Stimulated activated CD4-positive, alpha-beta T cell treated with anti-CD3 and anti-CD28 coated beads, Interleukin-2, amount 100 ng/mL, for 48 hours (primary cell): ENCODE data around the gene ZNHIT2.

Source experiments
- DNase-seq, 2 donors: peaks; one replicate each; pipeline ENCODE4 v3.0.0-alpha.2; 2020

The ZNHIT2 gene

DNA sequence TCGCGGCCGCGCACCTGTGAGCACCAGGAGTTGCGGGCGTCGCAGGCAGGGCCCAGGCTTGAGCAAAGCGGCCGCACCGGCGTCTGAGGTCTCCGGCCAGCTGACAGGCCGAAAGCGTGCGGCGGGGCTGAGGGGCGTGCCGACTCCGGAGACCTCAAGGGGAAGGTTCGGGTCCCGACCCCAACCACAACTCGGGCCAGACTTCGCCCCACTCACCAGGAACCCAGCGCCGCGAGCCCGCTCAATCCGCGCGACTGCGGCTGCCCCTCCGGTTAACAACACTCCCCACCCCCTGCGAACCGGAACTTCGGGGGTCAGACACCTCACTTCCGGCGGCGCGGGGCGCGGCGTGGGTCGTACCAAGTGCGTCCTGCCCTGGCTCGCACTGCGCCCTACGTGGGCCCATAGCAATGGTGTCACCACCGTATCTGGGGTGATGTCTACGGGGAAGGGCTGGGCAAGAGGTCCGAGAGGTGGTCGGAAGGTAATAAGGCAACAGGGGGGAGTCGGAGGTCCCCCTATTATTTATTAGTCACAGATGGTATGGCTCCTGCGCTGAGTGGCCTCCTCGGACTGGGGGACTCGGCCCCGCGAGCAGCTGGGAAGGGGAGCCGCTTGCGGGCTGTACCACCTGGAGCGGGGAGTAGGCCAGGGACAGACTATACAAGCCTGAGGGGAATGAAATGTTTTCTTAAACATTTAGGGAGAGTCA is 16.9 kb upstream of the ZNHIT2 start, which contains the start of gene SYVN1:
SYVN1 (minus strand) TSS at position 280 of the 712 bp plus-strand sequence. CDS start 918 bp downstream, outside the sequence.
- DNase-seq, result peak; percentile 86 to 89

GRCh38 chr11:65133724-65134123 is 16.2 kb upstream of the ZNHIT2 start:
- no peak for DNase-seq

GRCh38 chr11:65132988-65133700 is 15.6 kb upstream of the ZNHIT2 start:
- no peak for DNase-seq

DNA sequence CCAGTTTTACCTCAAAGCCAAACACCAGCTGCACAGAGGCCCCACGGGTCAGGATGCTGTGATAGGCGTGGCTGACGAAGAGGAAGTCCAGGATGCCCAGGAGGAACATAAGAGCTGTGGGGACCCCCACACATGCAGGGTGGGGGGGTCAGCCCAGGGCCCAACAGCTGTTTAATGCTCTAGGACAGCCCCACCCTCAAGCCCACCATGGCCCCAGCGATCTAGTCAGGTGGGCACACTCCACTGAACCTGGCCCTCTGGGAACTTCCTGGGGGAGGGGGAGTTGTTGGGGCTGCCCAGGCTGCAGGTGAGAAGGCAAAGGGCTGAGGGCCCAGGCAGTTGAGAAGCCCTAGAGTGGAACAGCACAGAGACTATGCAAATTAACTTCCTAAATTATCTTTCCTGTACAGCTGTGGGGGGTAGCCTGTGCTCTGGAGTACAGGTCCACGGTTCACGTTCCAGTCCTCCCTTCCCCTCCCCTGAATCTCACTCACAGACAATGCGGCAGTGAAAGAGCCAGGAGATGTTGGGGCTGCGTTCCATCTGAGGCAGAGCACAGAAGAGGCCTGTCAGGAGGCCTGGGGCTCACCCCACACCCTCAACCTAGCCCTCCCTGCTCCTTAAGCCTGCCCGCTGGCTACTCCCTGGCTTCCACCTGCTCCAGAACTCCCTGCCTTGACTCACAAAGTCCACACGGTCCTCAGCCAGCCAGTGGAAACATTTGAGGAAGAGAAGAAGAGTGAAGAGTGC is 14.9 kb upstream of the ZNHIT2 start:
- no peak for DNase-seq

DNA sequence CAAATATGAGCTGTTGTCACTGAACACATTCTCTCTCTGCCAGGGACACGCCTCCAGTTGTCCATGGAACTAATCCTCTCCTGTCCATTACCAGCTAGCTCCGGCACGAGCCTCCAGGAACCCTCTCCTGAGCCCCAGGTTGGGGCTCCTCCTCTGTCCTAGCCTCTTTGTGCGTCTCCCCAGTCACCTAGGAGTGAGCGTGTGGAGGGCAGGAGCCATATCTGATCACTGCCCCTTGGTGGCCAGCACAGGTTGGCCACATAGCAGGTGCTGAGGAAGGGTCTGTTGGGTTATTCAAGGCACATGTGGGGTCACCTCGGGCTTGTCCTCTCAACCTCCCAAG is 14.4 kb upstream of the ZNHIT2 start:
- no peak for DNase-seq

DNA sequence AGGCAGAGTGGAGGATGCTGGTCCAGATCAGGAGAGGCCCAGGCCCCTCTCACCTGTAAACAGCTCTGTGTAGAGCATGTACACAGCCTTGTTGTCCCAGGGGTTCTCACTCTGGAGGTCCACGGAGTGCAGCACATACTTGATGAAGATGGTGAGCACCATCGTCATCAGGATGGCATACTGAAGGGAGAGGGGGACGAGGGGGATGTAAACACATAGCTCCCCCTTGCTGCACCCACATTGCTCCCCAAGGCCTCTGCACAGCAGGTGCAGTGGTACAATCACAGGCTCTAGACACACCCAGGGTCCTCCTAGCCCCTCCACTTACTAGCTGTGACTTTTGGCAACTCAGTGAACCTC is 13.9 kb upstream of the ZNHIT2 start:
- DNase-seq, result no peak

DNA sequence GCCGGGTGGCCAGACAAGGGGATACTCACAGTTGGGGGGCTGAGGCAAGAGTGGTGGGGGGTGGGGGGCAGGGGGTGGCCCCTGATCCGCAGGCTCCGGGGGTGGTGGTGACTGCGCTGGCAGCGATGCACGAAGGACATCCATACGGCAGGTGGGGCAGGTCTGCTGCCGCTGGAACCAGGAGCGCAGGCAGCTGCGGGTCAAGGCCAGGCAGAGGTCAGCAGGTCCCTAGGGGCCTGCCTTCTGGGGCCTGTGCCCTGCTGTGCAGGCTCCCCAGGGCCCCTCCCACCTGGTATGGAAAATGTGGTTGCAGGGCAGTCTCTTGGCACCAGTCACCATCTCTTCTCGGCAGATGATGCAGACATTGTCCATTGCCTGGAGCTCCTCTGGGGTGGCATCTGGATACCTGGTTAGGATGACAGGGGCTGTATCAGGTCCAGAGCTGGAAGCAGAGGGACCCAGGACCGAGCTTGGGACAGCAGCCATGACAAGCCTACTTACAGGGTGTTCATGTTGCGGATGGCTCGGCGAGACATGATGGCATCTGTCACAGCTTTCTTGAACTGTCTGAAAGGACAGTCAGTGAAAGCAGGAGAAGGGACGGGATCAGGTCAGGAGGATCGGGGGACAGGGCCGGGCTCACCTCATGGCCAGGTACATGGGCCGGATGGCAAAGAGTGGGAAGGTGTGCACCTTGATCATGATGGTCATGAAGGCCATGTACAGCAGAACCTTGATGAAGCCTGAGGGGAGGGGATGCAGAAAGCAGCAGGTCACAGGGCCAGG is 13.3 kb upstream of the ZNHIT2 start:
- no peak for DNase-seq

DNA sequence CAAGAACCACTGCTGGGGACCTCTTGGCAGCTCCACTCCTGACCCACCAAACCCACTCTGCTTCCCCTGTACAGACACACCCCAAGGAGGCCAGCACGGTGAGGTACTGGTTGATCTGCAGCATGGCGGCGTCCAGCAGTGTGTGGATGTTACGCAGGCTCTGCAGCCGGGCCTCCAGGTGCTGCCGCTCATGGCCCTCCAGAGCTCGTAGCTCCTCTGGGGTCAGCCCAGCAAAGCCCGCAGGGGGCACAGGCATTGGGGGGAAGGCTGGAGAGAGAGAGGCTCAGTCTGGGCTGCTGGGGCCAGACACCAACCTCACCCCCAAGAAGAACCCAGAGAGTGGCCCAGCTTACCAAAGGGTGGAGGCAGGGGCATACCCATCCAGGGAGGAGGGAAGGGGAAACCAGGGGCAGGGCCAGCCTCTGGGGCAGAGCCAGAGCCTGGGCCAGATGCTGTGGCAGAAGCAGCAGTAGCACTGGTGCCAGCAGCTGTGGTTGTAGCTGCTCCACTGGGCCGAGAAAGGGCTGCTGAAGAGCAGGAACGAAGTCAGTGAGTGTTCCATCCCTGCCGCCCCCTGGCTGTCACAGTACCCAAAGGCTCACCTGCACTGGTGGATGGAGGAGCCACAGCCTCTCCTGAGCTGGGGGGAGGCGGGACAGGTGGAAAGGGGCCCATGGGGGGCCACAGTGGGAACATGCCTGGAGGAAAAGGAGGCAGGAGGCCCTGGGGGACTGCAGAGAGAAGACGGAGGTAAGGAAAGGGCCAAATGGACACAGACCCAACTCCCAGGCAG is 12.3 kb upstream of the ZNHIT2 start:
- no peak for DNase-seq

DNA sequence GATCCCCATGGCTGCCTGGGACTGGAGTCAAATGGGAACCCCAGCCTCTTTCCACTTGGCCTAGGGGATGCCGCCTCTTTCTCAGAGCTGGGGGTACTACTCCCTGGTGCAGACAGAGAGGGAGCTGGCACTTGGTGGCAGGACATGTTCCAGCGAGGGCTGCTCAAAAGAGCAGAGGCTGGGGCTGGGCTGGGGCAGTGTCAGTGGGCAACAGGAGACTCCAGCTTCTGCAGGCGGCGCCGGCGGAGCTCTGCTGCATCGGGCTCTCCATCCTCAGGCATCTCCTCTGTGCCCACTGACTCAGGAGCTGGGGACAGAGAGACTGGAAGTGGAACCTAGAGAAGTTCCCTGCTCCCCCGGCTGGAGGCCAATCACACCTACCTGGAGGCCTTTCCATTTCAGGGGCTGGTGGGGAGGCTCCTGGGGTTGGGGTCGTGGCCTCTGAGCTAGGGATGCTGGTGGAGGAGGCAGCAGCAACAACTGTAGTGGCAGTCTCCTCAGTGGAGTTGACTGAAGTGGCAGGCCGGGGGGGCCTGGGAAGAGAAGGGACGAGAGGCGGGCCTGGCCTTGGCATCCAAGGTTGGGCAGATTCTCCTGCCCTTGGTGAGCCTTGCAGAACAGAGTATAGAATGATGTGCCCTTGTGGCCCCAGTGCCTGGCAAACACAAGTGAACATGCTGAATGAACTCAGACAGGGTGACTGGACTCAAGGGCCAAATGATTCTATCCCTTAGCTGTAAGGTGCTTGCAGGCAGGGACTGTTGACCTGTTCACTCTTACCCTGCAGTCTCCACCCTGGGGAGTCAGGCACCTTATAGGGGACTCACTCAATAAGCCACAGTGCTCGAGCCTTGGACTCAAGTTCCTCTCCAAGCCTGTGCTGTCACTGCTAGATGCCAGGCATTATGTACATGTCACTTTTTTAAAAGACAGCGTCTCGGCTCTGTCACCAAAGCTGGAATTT is 11.0 kb upstream of the ZNHIT2 start:
- DNase-seq, result no peak

DNA sequence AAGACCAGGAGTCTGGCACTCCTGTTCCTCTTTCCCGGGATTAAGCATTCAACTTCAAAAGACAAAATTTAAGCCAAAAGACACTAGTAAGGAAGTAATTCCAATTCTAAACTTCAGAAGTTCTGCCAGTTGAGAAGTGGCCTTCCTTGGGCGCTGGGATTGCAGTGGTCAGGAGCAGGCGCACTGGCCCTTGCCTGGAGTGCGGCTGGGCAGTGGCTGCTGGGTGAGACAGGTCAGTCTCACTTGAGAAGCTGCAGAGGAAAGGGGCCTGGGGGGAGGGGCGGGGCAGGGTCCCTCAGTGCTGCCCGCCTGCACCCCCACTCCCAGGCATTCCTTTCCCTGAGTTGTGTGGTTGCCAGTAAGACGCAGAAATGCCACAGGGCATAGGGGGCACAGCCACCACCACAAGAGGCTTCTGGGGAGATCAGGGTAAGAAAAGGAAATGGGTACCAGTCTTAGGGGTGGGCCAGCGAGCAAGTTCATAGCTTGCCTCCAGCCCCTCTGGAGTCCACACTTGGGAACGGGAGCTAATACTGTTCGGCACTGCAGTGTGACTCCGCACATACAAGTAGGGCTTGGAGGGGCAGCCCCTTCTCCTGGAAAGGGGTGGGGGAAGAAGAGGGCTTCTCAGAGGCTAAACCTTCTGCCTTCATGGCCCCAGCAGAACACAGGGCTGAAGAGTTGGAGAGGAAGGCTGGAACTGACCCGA is 10.1 kb upstream of the ZNHIT2 start:
- no peak for DNase-seq

- no peak for DNase-seq
Observed at GRCh38 chr11:65126624-65127274, 9.2 kb upstream of the ZNHIT2 start.

GRCh38 chr11:65125197-65126056 is 7.9 kb upstream of the ZNHIT2 start:
- no peak for DNase-seq

GRCh38 chr11:65124480-65125196 is 7.1 kb upstream of the ZNHIT2 start:
- no peak for DNase-seq

- peak; percentile 97 to 98 for DNase-seq
Observed at GRCh38 chr11:65121865-65122696, 4.6 kb upstream of the ZNHIT2 start, which contains the start of the genes FAU and MRPL49. Gene FAU (minus strand): TSS chr11:65122134. CDS start chr11:65121813, 321 bp downstream. Gene MRPL49 (plus strand): TSS chr11:65122321. CDS start chr11:65122347, 26 bp downstream.

- no peak for DNase-seq
Observed at GRCh38 chr11:65121447-65121864, 4.0 kb upstream of the ZNHIT2 start.

- no peak for DNase-seq
Observed at GRCh38 chr11:65120831-65121230, 3.3 kb upstream of the ZNHIT2 start.

DNA sequence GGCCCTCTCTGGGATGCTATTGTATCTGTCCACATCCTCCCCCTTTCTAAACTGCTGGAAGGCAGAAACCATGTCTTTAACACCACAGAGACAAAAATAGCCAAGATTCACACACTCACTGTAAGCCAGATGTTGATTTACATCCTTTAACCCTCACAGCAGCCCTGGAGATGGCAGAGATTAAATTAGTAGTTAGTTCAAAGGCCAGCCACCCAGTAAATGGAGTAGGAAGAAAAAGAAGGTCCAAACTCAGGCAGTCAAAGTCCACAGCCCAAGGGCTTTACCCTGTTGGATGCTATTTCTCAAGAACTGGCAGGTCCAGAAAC is 2.1 kb upstream of the ZNHIT2 start:
- DNase-seq, result no peak
